A204.1 (cell line): ENCODE data around the gene APOBEC3G.

Source experiments
- FAIRE-seq: peaks from 2 replicates; lab custom pipeline; 2012; peaks lifted over from hg19 to GRCh38; lab: Jason Lieb, UNC

Gene APOBEC3G

DNA sequence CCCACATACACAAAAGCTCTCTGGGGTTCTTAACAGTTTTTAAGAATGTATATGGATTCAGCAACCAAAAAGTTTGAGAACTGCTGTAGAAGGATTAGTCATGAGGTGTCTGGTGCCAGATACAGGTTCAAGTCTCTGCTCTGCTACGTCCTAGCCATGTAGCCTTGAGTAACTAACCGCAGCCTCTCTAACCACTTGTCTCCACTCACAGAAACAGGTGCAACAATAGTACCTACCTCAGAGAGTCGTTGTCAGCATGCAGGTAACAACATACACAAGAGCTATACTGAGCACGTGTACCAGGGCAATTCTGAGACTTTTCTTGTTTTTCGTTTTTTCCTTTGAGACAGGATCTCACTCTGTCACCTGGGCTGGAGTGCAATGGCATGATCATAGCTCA, 48.5 kb downstream of the APOBEC3G start:
- no peak for FAIRE-seq

DNA sequence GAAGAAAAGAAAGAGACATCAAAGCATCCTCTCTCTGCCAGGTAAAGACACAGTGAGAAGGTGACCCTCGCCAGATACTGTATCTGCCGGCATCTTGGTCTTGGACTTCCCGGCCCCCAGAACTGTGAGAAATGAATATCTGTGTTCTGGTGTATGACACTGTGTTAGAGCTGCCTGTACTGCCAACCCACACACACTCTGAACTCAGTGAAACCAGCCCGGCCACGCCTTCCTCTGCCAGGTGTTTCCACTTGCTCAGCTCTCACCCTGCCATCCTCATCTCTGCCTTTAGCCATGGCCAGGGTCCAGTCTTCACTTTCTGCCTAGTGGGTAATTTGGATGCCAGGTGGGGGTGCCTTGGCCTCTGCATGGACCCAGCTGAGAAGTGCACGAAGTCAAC, 51.4 kb downstream of the APOBEC3G start:
- FAIRE-seq = no peak

DNA sequence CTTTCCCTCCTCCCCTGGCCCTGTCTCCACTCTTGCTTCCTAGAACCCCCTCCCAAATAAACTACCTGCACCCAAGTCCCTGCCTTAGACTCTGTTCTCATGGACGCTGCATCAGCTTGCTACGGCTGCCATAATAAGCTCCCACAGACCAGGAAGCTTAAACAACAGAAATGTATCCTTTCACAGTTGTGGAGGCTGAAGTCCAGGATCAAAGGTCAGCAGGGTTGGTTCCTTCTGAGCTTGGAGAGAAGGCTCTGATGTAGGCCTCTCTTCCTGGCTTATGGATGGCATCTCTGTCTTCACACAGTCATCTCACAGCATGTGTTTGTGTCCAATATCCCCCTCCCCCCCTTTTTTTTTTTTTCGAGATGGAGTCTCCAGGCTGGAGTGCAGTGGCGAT, 52.0 kb downstream of the APOBEC3G start:
- FAIRE-seq = no peak

DNA sequence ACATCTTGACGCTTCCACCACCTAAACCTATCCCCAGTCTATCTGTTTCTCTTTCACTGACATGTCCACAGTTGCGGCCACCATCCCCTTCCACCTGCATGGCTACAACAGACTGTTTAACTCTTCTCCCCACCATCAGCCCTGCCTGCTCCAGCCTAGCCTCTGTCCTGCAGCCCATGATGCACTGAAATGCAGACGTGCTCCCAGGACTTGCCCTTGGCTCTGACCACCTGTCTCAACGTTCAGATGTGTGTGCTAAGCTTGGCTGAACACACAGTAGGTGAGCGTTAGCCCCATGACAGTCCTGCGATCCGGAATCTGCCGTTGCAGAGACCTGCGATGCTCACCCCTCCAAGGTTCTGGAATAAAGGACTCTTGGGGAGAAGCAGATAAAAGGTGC, 52.7 kb downstream of the APOBEC3G start:
- FAIRE-seq = no peak

DNA sequence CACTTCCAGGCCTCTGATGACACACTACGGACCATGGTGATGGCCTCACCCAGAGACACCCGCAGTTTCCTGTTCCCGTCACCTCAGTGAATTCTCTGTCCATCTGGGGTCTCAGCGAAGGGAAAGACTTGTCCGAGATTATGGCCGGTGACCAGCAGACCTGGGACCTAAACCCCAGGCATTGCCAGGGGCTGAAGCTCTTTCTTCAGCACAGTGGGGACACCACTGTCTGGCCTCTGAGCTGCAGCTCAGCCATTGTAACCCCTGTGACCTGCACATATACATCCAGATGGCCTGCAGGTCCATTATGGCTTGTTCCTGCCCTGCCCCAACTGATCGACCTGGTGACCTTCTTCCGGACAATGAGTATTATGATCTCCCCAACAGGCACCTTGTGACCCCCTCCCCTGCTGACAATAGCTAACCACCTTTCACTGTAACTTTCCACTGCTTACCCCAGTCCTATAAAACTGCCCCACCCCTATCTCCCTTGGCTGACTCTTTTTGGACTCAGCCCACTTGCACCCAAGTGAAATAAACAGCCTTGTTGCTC, 53.2 kb downstream of the APOBEC3G start:
- FAIRE-seq = no peak

DNA sequence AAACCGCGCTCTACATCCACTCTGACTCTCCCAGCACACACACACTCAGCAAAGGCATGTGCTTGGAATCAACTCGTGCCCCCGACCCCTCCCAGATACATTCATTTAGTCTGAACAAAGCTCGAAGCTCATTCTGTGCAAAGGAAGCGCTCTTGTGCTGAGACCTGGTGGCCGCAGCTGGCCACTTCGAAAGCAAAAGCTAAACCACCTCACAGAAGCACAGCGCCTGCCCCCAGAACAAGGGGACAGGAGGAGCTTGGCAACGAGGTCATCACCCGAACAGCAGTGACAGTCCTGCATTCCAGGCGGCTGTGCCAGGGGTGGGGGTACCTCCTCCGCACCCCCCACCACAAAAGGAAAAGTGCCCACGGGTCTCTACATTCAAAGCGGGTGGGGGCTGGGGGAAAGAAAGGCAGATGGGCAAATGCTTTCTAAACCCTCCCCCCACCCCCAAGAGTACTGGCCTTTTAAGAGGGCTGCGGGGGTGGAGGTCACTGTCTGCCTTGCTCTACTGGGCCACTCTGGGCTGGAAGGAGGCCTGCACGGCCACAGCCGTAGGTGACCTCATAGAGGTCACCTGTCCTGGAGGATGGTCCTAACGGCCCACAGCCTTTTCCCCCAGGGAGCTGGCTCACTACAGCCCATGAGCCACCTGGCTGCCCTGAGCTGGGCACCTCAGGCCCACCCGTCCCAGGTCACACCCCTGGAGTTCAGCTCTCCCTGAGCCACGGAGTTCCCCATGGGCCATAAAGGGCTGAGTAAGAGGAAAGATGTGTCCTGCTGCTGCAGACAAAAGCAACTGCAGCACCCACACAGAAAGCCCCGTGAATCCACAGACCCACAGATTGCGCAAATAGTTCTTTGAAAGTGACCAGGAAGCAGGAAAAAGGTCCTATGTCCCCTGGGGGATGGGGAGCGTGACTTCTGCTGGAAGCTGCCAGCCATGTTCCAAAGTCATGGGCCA, 54.1 kb downstream of the APOBEC3G start:
- no peak for FAIRE-seq

DNA sequence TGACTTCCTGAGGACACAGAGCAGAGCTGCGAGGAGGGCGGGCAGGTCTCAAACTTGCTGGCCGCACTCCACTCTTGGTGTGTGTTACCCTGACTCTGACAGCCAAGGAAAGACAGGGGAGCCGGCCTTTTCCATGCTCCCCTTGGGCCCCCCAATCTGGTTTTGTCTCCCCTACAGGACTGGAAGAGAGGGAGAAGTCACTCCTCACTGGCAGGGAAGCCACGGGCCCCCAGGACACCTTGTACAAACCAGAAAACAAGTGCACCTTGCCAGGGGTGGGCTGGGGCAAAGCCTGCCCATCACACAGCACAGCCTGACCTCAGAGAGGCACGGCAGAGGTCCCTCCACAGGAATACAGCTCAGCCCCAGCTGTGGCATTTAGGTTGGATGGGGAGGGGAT, 55.2 kb downstream of the APOBEC3G start:
- no peak for FAIRE-seq

DNA sequence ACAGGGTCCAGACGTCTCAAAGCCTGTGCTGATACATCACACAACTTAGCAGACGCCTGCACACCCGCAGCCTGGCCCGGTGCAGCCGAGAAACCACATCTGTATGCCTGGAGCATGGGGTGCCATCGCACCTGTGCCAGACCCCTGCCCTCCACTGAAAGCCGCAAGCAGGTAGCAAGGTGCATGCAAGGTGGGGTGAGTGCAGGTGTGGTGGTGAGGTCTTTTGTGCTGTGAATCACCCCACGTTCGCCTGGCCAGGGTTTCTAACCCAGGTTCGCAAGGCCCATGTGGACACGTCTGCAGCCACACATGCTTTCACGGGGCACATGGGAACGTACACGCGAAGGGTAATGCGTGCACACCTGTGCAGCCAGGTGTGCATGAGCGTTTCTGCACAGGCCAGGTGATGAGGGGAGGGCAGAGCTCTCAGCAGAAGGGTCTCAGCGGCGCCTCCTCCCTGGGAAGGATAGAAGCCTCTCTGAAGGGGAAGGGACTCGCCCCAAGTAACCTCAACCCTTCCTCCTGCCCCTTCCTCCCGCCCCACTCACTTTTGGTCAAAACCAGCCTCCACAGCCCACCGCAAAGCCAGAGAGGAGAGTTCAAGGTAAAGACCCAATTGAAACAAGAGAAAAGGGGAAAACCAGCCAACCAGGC, 55.9 kb downstream of the APOBEC3G start:
- no peak for FAIRE-seq

DNA sequence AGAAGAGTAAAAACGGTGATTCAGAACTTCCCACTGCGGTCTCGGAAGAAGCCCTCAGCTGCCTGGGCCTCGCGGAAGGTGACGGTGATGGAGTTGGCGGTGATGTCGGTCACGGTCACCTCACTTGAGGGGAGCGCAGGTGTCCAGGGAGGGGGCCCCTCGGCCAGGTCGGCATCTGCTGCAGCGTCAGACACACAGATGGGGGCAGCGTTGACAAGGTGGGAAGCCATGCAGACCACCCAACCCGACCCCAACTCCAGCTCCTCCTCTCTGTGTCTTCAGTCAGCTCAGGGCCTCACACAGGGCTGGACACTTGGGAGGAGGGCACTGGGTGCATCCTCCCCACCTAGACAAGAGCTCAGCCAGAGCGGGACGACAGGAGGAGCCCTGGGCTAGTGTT, 56.8 kb downstream of the APOBEC3G start:
- FAIRE-seq = no peak

DNA sequence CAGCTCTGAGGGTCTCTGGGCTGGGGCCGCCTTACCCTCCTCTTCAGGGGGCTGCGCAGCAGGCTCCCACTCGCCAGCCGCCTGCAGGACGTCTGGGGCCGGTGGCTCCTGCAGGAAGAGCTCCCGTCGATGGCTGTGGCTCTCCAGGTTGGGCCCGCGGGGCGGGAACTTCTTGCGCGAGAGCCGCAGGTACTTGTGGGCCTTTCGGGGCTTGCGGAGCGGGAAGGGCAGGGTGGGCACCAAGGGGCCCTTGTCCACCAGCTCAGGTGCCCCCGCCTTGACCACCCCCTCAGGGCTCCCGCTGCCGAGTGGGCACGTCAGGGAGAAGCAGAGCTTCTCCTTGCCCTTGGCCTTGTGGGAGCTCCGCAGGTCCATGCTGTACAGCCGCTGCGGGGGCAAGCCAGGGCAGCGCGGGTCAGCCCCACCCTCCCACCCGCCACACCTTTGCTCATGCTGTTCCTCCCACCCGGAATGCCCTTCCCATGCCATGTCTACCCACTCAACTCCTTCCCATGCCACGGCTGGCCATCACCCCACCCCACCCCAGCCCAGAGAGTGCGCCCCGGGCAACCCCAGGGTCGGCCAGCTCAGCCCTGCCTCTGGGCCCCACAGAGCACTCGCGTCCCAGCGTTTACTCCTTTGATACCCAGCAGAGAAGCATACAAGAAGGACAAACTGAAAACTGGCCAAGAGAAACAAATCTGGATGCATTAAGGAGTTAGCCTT, 57.5 kb downstream of the APOBEC3G start:
- FAIRE-seq = no peak

DNA sequence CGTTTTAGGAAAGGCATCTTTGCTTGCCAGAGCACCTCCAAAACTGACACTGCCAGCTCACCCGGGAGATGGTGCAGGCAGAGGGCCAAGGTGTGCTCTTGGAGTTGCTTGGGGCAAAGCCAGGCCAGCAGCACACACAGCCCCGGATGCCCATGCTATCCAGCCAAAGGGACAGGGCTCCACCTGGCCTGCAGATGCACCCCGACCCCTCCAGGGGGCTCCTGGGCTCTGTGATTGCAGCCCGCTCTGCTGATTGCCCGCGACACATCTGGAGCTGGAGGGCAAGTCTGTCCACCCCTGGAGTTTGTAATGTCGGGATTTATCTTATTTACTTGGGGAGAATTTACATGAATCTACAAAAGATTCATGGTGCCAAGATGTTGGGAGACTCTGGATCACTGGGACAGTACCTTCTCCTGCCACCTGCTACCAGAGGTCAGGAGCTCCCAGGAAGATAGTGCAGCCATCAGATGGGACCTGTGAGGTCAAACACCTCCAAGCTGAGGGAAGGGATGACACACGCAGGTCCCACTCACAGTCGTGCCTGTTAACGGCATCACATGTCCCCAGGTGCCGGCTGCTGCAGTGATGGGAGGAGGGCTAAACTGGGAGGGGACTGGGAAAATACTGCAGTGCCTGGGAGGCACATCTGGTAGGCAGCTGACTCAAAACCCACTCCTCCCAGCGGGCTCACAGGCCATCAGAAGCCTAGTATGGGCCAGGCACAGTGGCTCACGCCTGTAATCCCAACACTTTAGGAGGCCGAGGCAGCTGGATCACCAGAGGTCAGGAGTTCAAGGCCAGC, 58.2 kb downstream of the APOBEC3G start:
- no peak for FAIRE-seq

DNA sequence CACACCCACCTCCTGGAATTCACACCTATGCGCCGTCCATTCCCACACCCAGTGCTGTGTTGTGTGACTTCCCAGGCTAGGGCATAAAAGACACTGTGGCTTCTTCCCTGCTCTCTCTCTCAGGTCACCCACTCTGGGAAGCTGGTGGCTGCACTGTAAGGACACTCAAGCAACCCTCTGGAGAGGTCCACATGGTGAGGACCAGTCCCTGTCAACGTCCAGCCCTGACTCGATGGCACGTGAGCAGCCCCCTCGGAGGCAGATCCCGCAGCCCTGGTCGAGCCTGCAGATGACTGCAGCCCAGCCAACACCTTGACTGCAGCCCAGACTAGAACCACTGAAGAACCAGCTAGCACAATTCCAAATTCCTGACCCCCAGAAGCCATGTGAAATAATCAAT, 59.2 kb downstream of the APOBEC3G start:
- no peak for FAIRE-seq
